GM12872 (cell line): Measurements from ENCODE around the gene BAZ2B.

Experiments used
- CTCF ChIP-seq: IDR thresholded peaks from 3 replicates; pipeline ENCODE4 v1.5.1; 2011; ENCODE audit warnings: low read depth, mild to moderate bottlenecking, low read length, moderate library complexity; ENCODE audit not compliant: insufficient read depth

The BAZ2B gene

GRCh38 chr2:159647667-159648066 is 31.3 kb upstream of the BAZ2B start:
- no peak for TF ChIP-seq CTCF

GRCh38 chr2:159640176-159640575 is 23.8 kb upstream of the BAZ2B start:
- no peak for TF ChIP-seq CTCF

- no peak for TF ChIP-seq CTCF
These were observed 23.4 kb upstream of the BAZ2B start for GRCh38 chr2:159639712-159640111.

GRCh38 chr2:159639071-159639470 is 22.7 kb upstream of the BAZ2B start:
- no peak for TF ChIP-seq CTCF

GRCh38 chr2:159637988-159638501 is 21.7 kb upstream of the BAZ2B start:
- TF ChIP-seq CTCF = no peak

GRCh38 chr2:159637240-159637639 is 20.9 kb upstream of the BAZ2B start:
- no peak for TF ChIP-seq CTCF

GRCh38 chr2:159635006-159635789 is 18.9 kb upstream of the BAZ2B start:
- no peak for TF ChIP-seq CTCF
